GM12875 (cell line): Measurements from ENCODE around the gene BPIFB2.
"Not testable (repeated sequence)": the region's sequence is repeated elsewhere in the genome, so short reads cannot be mapped to it uniquely, and the experiment has no call there.

ENCODE experiments used
- H3K4me3 ChIP-seq: one replicate; pipeline ENCODE4 v1.5.1; 2011; ENCODE audit warnings: low read depth, low read length, control low read depth
- TF ChIP-seq, protein P1 (sequence below): IDR thresholded peaks from 2 replicates; pipeline ENCODE4 v1.5.1; 2011; ENCODE audit warnings: low read depth, mild to moderate bottlenecking, control low read depth, inconsistent platforms, low read length, moderate library complexity, borderline replicate concordance; ENCODE audit not compliant: insufficient read depth

Gene BPIFB2

DNA sequence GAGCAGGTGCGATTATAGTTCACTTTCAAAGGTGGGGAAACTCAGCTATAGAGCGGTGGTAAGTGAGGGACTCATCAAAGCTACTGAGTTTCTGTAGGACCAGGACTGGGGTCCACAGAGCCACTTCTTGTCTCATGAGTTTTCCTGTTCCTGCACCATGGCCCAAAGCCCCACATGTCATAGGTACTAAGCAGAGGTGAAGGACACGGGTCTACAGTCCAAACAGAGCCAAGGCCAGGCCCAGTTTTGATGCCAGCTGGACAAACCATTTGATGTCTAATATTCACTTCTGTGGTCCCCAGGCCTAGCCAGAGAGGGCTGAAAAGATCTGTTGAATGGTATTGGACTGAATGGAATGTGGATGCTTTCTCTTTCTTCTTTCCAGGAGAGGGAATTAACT, 34.9 kb downstream of the BPIFB2 start:
- no peak overlapping the region for H3K4me3 ChIP-seq

DNA sequence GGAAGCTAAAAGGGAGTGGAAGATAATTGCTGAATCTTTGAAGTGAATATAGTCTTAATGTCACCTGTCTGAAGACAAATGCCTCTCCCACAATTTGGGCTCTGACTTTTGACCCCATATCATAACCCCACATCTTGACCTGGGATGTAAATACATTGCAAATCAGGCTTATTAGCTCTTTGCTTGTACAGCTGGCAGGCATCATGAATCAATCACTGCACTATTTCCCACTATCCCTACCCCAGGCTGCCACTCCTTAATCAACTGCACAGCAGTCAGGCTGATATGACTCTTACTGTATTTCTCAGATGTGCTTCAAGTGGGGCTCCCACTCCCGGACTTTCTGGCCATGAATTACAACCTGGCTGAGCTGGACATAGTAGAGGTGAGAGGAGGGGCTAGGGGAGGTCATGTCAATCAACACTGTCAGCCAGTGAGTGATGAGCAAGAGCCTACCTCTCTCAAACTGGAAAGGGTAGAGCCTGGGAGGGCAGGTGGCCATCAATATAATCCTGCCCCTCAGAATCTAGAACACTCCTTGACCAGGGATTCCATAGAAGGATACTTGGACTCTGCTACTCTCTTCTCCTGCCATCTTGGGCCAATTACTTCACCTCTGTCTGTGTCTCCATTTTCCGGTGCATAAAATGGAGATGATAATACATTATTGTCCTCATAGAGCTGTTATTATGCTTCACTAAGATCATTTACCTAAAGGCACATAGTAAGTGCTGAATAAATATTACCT, 35.7 kb downstream of the BPIFB2 start:
- H3K4me3 ChIP-seq: no peak overlapping the region
- TF ChIP-seq, protein P1, sequence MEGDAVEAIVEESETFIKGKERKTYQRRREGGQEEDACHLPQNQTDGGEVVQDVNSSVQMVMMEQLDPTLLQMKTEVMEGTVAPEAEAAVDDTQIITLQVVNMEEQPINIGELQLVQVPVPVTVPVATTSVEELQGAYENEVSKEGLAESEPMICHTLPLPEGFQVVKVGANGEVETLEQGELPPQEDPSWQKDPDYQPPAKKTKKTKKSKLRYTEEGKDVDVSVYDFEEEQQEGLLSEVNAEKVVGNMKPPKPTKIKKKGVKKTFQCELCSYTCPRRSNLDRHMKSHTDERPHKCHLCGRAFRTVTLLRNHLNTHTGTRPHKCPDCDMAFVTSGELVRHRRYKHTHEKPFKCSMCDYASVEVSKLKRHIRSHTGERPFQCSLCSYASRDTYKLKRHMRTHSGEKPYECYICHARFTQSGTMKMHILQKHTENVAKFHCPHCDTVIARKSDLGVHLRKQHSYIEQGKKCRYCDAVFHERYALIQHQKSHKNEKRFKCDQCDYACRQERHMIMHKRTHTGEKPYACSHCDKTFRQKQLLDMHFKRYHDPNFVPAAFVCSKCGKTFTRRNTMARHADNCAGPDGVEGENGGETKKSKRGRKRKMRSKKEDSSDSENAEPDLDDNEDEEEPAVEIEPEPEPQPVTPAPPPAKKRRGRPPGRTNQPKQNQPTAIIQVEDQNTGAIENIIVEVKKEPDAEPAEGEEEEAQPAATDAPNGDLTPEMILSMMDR: no peak

More for the DNA sequence above, 34.9 kb downstream of the BPIFB2 start:
- TF ChIP-seq, protein P1: no peak

DNA sequence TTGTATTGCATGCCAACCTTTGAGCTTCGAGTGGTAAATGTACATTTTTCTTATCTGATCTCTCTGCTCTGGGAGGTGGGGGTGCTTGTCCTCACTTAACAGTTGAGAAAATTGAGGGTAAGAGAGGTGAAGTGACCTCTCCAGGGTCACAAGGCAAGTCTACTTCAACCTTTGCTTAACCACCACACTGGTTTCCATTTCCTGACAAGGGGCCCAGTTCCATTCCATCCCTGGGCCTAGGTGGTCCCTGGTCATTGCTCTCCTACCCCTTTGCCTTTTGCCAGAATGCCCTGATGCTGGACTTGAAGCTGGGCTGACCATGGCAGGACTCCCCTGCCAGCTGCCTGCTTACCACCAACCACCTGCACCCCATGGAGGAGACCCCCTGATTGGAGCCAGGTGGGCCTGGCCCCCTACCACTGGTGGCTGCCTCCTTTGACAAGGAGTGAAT, 36.3 kb downstream of the BPIFB2 start:
- TF ChIP-seq, protein P1: no peak
- no peak overlapping the region for H3K4me3 ChIP-seq

DNA sequence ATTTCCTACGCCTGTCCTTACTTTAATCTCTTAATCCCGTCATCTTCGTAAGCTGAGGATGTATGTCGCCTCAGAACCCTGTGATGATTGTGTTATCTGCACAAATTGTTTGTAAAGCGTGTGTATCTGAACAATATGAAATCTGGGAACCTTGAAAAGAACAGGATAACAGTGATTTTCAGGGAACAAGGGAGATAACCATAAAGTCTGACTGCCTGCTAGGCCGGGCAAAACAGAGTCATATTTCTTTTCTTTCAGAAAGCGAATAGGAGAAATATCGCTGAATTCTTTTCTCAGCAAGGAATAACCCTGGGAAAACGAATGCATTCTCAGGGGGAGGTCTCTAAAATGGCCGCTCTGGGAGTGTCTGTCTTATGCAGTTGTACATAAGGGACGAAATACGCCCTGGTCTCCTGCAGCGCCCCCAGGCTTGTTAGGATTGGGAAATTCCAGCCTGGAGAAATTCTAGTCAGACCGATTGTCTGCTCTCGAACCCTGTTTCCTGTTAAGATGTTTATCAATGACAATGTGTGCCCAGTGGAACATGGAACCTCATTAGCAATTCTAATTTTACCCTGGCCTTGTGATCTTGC, 37.7 kb downstream of the BPIFB2 start:
- H3K4me3 ChIP-seq: not testable (repeated sequence)

DNA sequence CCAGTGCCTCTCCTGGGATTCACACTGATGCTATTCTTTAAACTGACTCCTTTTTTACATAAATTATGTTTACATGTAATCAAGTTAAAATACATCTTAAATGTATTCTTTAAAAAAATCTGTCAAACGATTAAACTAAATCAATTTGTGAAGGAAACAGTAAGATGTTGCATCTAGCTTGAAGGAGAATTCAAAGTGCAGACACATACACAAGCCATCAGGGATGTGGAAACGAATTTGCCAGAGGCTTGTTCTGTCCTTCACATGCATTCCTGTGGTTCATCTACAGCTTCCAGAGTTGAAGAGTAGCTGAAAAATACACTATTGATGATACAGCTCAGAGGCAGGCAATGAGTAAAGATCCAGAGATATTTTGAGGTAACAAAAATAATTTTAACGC, 38.9 kb downstream of the BPIFB2 start:
- H3K4me3 ChIP-seq: no peak overlapping the region
- TF ChIP-seq, protein P1: no peak

DNA sequence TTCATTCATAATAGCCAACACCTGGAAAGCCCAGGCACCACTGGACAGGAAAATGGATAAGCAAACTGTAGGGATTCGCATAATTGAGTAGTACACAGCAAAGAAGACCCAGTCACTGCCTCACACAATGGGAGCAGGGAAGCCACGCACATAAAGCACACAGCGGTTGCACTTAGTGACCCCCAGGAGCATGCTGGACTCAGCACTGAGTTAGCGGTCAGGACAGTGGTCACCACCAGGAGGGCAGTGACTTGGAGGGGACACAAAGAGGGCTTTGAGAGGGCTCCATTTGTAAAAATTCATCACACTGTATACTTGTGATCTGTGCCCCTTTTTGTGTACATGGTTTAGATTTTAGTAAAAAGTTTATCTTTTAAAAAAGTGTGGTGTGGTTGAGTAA, 43.8 kb downstream of the BPIFB2 start:
- TF ChIP-seq, protein P1: no peak
- no peak overlapping the region for H3K4me3 ChIP-seq

DNA sequence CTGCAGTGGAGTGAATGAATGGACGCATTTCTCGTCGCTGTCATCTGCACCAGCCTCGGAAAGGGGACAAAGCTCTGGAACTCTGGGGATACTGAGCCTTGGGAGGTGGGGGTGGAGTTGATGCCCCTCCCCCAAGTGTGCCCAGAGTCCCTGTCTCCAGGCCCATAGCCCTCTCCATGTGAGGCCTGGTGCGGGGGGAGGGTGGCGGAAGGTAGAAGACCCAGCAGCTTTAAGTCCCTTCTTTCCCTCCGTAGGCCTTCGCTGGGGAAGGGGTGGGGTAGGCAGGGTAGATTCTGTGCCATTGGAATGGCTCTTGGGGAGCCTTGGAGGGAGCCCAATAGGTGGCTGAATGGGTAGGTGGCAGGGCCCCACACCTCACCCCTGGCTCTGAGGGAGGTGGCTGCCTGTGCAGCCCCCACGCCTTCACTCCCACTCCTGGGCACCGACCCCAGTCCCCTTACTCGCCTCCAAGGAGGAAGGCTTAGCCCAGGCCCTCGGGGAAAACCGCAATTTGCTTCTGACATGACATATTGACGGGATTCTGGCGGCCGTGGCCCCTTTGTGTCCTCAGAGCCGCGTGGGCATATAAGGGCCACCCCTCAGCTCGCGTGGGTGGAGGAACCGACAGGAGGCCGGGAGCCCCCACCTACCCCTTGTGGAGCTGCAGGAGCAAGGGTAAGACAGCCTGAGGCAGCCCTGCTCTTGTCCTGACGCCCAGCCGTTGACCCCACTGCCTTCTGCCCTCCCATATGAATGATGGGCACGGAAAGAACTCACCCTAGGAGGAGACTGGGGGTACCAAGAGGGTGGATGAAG, 46.0 kb downstream of the BPIFB2 start, which contains the start of gene BPIFB3:
Gene BPIFB3 (plus strand): TSS at position 613 of the 816 bp plus-strand sequence. CDS start 1,533 bp downstream, outside the sequence.
- TF ChIP-seq, protein P1: no peak
- no peak within 1 kb of the TSS for H3K4me3 ChIP-seq
